IPS-15b (cell line): ENCODE measurements around the gene ATP11A.
"Not testable (repeated sequence)": the region's sequence is repeated elsewhere in the genome, so short reads cannot be mapped to it uniquely, and the experiment has no call there.

Experiments used
- H3K27me3 ChIP-seq: one replicate; pipeline ENCODE4 v1.6.1; 2013; ENCODE audit warnings: low read length; ENCODE audit not compliant: control insufficient read depth, insufficient read depth
- H3K36me3 ChIP-seq: one replicate; pipeline ENCODE4 v1.6.1; 2013; ENCODE audit warnings: low read length; ENCODE audit not compliant: control insufficient read depth, insufficient read depth
- H3K4me1 ChIP-seq: one replicate; pipeline ENCODE4 v1.6.1; 2013; ENCODE audit warnings: mild to moderate bottlenecking, low read length; ENCODE audit not compliant: control insufficient read depth, insufficient read depth
- H3K4me3 ChIP-seq: one replicate; pipeline ENCODE4 v1.5.1; 2013; ENCODE audit warnings: low read depth, low read length
- H3K9ac ChIP-seq: one replicate; pipeline ENCODE4 v1.6.1; 2013; ENCODE audit warnings: low read depth, mild to moderate bottlenecking, low read length
- H3K9me3 ChIP-seq: one replicate; pipeline ENCODE4 v1.6.1; 2013; ENCODE audit warnings: mild to moderate bottlenecking, low read length; ENCODE audit not compliant: control insufficient read depth, insufficient read depth

ATP11A gene

DNA sequence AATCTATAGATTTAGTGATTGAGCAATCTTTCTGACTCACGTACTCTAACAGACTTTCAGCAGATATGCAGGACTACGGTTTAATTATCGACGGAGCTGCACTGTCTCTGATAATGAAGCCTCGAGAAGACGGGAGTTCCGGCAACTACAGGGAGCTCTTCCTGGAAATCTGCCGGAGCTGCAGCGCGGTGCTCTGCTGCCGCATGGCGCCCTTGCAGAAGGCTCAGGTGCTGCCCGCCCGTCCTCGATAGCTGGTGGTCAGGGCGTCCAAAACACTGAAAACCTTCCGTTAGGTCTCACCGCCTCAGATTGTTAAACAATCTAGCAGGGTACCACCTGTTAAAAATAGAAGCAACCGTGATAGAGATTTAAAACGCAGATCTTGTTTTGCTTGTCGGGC lies 166.0 kb downstream of the ATP11A start:
- no peaks in the 10 kb centered on the region for H3K27me3 ChIP-seq
- no peaks in the 10 kb centered on the region for H3K9me3 ChIP-seq
- no peak overlapping the region for H3K9ac ChIP-seq
- no peaks in the 10 kb centered on the region for H3K4me1 ChIP-seq
- no peak overlapping the region for H3K4me3 ChIP-seq
- peaks cover 44% of the 10 kb centered on the region for H3K36me3 ChIP-seq

DNA sequence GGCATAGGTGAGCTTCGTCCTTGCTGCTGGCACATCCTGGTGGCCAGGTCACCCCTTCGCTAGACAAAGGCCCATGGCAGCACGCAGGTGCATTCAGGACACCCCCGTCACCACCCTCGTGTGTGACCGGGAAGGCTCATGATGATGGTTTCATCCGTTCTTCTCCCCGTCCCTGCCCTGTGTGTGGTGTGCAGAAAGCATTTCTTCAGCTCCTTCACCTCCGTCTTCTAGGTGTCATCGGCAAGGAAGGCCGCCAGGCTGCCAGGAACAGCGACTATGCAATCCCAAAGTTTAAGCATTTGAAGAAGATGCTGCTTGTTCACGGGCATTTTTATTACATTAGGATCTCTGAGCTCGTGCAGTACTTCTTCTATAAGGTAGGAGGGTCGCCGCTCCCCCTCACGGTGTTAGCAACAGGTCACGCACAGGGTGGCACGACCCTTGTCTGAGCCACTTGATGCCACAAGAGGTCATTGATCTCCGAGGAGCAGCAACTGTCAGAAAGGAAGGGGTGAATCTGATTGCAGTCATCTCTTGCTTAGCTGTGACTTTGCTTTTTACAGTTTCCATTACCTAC lies 168.2 kb downstream of the ATP11A start:
- H3K4me1 ChIP-seq = no peaks in the 10 kb centered on the region
- H3K9me3 ChIP-seq = no peaks in the 10 kb centered on the region
- no peak overlapping the region for H3K9ac ChIP-seq
- peaks cover 45% of the 10 kb centered on the region for H3K36me3 ChIP-seq
- H3K4me3 ChIP-seq = no peak overlapping the region
- H3K27me3 ChIP-seq = no peaks in the 10 kb centered on the region

DNA sequence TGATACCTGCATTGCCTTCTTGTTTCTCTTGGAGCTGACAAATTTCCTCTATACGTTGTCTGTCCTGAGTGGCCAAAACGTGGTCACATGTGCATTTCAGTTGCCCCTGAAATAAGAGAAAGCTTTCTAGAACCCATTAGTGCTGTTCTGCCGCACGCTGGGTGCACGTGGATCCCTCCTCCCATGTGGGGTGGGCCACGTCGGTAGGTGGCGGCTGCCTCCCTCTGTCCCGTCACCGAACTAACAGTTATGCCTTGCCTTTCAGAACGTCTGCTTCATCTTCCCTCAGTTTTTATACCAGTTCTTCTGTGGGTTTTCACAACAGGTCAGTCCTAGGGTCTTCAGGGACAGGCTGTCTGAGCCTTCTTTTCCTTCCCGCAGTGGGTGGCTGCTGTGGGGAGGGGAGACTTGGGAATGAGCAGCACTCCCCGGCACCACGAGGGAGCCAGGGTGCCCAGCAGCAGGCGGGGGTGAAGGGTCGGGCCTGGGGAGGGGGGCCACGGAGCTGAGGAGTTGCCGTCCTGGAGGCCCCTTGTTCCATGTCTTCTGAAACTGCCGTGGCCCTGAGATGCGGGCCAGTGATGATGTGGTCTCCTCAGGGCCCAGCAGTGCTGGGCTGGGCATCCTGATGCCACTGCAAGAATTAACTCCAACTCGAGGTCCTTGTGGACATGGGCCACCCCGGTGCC lies 169.4 kb downstream of the ATP11A start:
- no peaks in the 10 kb centered on the region for H3K9me3 ChIP-seq
- H3K4me3 ChIP-seq = no peak overlapping the region
- no peak overlapping the region for H3K9ac ChIP-seq
- H3K4me1 ChIP-seq = no peaks in the 10 kb centered on the region
- peaks cover 43% of the 10 kb centered on the region for H3K36me3 ChIP-seq
- H3K27me3 ChIP-seq = no peaks in the 10 kb centered on the region

DNA sequence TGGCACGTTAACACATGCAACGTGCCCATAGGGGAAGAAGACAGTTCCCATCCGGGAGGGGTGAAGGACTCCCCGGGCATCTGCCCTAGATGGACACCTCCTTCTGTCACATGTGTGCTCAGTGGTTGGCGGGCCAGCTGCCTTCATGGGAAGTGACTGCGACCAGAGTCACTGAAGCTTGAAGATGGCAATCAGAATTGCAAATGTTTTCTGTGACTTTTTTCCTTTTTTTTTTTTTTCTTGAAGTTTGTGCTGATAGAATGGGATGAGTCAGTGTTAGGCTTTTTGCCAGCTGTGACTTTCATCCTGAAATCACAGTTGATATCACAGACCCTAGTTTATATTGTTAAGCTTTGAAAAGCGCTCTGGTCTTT lies 170.0 kb downstream of the ATP11A start:
- H3K9ac ChIP-seq = no peak overlapping the region
- H3K9me3 ChIP-seq = no peaks in the 10 kb centered on the region
- no peaks in the 10 kb centered on the region for H3K27me3 ChIP-seq
- no peak overlapping the region for H3K4me3 ChIP-seq
- H3K36me3 ChIP-seq = peaks cover 39% of the 10 kb centered on the region
- H3K4me1 ChIP-seq = no peaks in the 10 kb centered on the region

DNA sequence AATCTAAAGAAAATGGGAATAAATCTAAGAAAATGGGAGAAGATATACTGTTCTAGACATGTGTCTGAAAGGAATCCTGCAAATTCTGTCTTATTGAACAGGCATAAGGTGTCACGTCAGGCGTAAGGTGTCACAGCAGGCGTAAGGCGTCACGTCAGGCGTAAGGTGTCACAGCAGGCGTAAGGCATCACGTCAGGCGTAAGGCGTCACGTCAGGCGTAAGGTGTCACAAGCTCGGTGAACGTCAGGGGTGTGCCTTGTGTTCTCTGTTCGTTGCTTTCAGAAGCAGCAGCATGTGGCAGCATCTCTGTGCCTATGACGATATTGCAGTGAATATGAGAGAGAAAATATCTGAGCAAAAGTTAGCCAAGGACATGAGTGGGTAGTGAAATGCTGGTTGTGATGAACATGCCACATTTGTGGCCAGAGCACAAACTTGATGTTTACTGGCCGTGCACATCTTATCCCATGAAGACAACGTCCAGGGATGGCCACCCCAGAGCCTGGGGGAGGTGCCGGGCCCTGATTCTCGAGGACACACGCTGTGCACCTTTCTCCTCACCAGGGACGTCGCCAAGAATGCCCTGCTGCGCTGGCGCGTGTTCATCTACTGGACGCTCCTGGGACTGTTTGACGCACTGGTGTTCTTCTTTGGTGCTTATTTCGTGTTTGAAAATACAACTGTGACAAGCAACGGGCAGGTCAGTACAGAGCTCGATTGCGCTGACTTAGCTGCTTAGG lies 172.2 kb downstream of the ATP11A start:
- H3K27me3 ChIP-seq = no peaks in the 10 kb centered on the region
- H3K9me3 ChIP-seq = no peaks in the 10 kb centered on the region
- H3K36me3 ChIP-seq = peaks cover 27% of the 10 kb centered on the region
- no peaks in the 10 kb centered on the region for H3K4me1 ChIP-seq
- H3K4me3 ChIP-seq = no peak overlapping the region
- no peak overlapping the region for H3K9ac ChIP-seq

DNA sequence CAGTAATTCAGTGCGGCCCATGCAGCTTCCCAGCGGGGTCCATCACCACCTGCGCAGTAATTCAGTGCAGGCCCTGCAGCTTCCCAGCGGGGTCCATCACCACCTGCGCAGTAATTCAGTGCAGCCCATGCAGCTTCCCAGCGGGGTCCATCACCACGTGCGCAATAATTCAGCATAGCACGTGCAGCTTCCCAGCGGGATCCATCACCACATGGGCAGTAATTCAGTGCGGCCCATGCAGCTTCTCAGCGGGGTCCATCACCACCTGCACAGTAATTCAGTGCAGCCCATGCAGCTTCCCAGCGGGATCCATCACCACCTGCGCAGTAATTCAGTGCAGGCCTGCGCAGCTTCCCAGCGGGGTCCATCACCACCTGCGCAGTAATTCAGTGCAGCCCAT lies 173.5 kb downstream of the ATP11A start:
- peaks cover 28% of the 10 kb centered on the region for H3K36me3 ChIP-seq
- not testable (repeated sequence) for H3K4me1 ChIP-seq, H3K9me3 ChIP-seq, H3K4me3 ChIP-seq, H3K27me3 ChIP-seq, H3K9ac ChIP-seq

DNA sequence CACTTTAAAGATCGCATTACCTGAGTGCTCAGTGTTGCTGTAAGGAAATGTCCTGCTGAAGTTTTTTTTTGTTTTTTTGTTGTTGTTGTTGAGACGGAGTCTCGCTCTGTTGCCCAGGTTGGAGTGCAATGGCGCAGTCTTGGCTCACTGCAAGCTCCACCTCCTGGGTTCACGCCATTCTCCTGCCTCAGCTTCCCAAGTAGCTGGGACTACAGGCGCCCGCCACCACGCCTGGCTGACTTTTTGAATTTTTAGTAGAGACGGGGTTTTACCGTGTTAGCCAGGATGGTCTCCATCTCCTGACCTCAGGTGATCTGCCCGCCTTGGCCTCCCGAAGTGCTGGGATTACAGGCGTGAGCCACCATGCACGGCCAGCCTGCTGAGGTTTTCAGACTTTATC lies 175.6 kb downstream of the ATP11A start:
- H3K4me1 ChIP-seq, H3K4me3 ChIP-seq, H3K27me3 ChIP-seq, H3K9ac ChIP-seq, H3K9me3 ChIP-seq: not testable (repeated sequence)
- H3K36me3 ChIP-seq = peaks cover 23% of the 10 kb centered on the region

DNA sequence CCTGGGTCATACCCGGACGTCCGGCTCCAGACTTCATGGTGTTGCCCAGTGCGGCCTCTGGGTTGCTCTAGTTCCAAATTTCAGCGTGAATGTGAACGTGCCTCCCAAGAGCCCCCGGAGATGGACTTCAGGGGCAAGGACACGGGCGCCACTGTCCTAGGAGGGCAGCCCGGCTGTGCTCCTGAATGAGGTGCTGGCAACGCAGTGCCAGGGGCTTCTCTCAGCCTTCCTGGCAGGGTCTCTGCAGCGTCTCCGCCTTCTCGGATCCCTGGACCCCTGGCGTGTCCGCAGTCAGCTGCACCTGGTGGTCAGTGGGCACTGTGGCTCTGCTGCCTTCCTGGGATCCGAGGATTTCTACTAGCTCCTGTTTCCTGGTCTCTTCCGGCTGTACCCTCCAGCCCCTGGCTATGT lies 177.5 kb downstream of the ATP11A start:
- H3K4me1 ChIP-seq = no peaks in the 10 kb centered on the region
- no peak overlapping the region for H3K9ac ChIP-seq
- peaks cover 18% of the 10 kb centered on the region for H3K36me3 ChIP-seq
- no peak overlapping the region for H3K4me3 ChIP-seq
- no peaks in the 10 kb centered on the region for H3K27me3 ChIP-seq
- H3K9me3 ChIP-seq = no peaks in the 10 kb centered on the region

DNA sequence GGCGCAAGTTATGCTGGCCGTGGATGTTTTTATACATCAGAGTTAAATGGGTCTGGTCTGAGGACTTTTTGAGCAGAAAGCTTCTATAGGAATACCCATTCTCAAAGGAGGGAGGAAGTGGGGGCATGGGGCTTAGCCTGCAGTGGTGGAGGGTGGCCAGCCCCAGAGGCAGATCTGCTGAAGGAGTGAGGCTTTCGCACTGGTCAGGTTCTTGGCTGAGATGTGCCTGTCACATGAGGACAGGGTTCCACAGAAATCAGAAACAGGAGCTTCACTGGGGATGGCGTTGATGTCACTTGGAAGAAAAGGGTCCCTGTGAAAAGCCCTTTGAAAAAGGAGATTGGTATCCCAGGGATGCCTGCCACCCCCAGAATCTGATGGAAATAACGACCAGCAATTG lies 178.5 kb downstream of the ATP11A start:
- no peaks in the 10 kb centered on the region for H3K4me1 ChIP-seq
- H3K4me3 ChIP-seq = no peak overlapping the region
- H3K27me3 ChIP-seq = no peaks in the 10 kb centered on the region
- H3K36me3 ChIP-seq = peaks cover 19% of the 10 kb centered on the region
- no peaks in the 10 kb centered on the region for H3K9me3 ChIP-seq
- H3K9ac ChIP-seq = no peak overlapping the region

DNA sequence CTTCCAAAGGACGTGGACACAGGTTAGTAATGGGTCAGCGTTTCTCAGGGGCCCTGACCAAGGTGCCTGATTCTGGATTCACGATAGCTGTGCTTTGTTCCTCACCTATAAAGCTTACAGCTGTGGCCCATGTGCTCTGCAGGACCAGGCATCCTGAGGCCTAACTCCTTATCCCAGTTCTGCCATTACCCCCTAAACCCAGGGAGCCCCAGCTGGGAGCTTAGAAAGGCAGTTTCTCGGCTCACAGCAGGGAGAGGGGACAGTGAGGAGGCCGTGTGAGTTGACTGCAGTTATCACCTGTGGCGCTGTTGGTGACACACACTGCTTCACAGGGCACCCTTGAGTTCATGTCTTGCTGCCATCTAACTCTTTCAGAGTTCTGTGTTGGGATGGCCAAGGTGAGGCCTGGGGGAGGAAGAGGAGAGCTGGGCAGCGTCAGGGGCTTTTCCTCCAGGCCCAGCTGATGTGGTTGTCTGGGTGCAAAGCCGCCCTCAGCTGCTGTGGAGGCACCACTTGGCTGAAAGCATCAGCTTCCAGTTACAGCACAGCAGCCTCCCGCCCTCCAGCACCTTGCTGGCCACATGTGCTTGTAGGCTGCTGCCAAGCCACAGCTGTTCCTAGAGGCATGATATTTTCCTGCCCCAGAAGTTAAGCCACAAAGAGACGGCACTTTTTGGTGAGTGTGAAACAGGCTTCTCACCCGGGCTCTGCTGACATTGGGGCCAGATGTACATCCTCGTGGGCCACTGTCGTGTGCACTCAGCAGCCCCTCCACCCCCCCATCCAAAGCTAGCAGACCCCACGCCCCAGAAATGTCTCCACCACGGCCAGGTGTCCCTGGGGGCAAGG lies 179.6 kb downstream of the ATP11A start:
- Histone ChIP-seq H3K9ac (no peak overlapping the region), H3K4me1 (no peaks in the 10 kb centered on the region)

DNA sequence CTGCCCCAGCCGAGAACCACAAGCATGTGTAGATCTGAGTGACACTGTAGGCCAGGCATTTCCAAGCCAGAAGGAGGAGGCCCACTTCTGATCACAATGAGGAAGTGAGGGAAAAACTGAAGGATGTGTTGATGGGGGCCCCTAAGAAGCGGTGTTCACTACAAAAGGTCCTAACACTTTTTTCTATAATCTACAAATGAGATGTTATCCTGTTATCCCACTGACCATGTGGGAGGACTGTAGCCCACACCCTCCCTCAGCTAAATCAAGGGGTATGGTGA lies 180.2 kb downstream of the ATP11A start:
- no peaks in the 10 kb centered on the region for H3K27me3 ChIP-seq
- no peak overlapping the region for H3K9ac ChIP-seq
- no peaks in the 10 kb centered on the region for H3K9me3 ChIP-seq
- H3K36me3 ChIP-seq = peaks cover 29% of the 10 kb centered on the region
- no peaks in the 10 kb centered on the region for H3K4me1 ChIP-seq
- no peak overlapping the region for H3K4me3 ChIP-seq

More for the DNA sequence above, 179.6 kb downstream of the ATP11A start:
- no peaks in the 10 kb centered on the region for H3K27me3 ChIP-seq
- peaks cover 25% of the 10 kb centered on the region for H3K36me3 ChIP-seq
- no peaks in the 10 kb centered on the region for H3K9me3 ChIP-seq
- no peak overlapping the region for H3K4me3 ChIP-seq
